Endothelial cell of umbilical vein (primary cell): ENCODE data around the gene CCHCR1. TPM values are rescaled to one million over a fixed set of nuclear protein-coding genes. Genes with fewer than 3 reads are reported as not detected.

Experiments
- BruUV-seq: library from RNA; stranded (reverse); fragments of 400-500 nt; replicated peaks from 2 replicates; lab custom pipeline; 2021; lab: Mats Ljungman, UMichigan
- CTCF ChIA-PET: fragments of 300-600, 350-600 bp; sonication (Branson Sonifier 250); formaldehyde crosslinking; loops from one replicate; lab custom pipeline; 2021; ENCODE audit warnings: antibody characterized with exemption, inconsistent platforms; lab: Charles Lee
- POLR2A ChIA-PET: fragments of 300-600, 350-600 bp; sonication (Branson Sonifier 250); formaldehyde crosslinking; loops from one replicate; lab custom pipeline; 2021; ENCODE audit warnings: antibody characterized with exemption, inconsistent platforms; lab: Charles Lee
- DNase-seq: peaks from one replicate; pipeline ENCODE4 v3.0.0-alpha.2; 2011; ENCODE audit warnings: low read depth, low spot score
- FAIRE-seq: peaks from 2 replicates; lab custom pipeline; 2011; peaks lifted over from hg19 to GRCh38; lab: Jason Lieb, UNC
- H2AFZ ChIP-seq: 2 replicates; pipeline ENCODE4 v1.6.0; 2012; ENCODE audit warnings: low read depth, low read length, control low read depth, inconsistent platforms
- H3K27ac ChIP-seq: 2 replicates; pipeline ENCODE4 v1.5.1; 2011; ENCODE audit warnings: low read depth, mild to moderate bottlenecking, control low read depth, low read length, moderate library complexity; ENCODE audit not compliant: insufficient read depth
- H3K27me3 ChIP-seq, 2 experiments: 2 replicates each; pipeline versions ENCODE4 v1.6.0 to v1.6.1; 2011; ENCODE audit warnings: low read length in 2 of 2, mixed read lengths in 1 of 2; ENCODE audit not compliant: control insufficient read depth in 2 of 2, insufficient read depth in 2 of 2
- H3K36me3 ChIP-seq, 2 experiments: 2 replicates in 1 of 2; 3 replicates in 1 of 2; pipeline ENCODE4 v1.5.1; 2011; ENCODE audit warnings: low read length in 2 of 2, mild to moderate bottlenecking in 1 of 2, moderate library complexity in 1 of 2; ENCODE audit not compliant: control insufficient read depth in 2 of 2, insufficient read depth in 2 of 2; ENCODE audit errors: extremely low read depth in 1 of 2
- H3K4me1 ChIP-seq: 3 replicates; pipeline ENCODE4 v1.5.1; 2011; ENCODE audit warnings: mild to moderate bottlenecking, low read length; ENCODE audit not compliant: control insufficient read depth, insufficient read depth; ENCODE audit errors: extremely low read depth
- H3K4me2 ChIP-seq: 2 replicates; pipeline ENCODE4 v1.6.1; 2011; ENCODE audit warnings: low read length, control low read depth, mixed read lengths; ENCODE audit not compliant: insufficient read depth
- H3K4me3 ChIP-seq, 3 experiments: fragments of 200-600 bp in 1 of 3; sonication (generic), shearing (Covaris generic) in 1 of 3; replicated peaks in 1 of 3; 2 replicates each; pipeline ENCODE4 v1.5.1; 2011 to 2016; ENCODE audit warnings: control low read depth in 3 of 3, low read length in 3 of 3, mild to moderate bottlenecking in 2 of 3, inconsistent platforms in 1 of 3, low read depth in 1 of 3, moderate library complexity in 1 of 3; ENCODE audit not compliant: insufficient read depth in 1 of 3
- H3K79me2 ChIP-seq: 2 replicates; pipeline ENCODE4 v1.6.0; 2012; ENCODE audit warnings: low read length, inconsistent platforms; ENCODE audit not compliant: control insufficient read depth, insufficient read depth
- H3K9ac ChIP-seq: replicated peaks from 2 replicates; pipeline ENCODE3; 2011; ENCODE audit warnings: low read length, control low read depth; ENCODE audit not compliant: insufficient read depth; ENCODE audit errors: extremely low read depth
- H3K9me1 ChIP-seq: replicated peaks from 3 replicates; pipeline ENCODE4 v1.6.0; 2011; ENCODE audit warnings: mild to moderate bottlenecking, low read length; ENCODE audit not compliant: control insufficient read depth, insufficient read depth; ENCODE audit errors: extremely low read depth
- H3K9me3 ChIP-seq: replicated peaks from 2 replicates; pipeline ENCODE4 v1.5.1; 2012; ENCODE audit warnings: low read length, inconsistent platforms; ENCODE audit not compliant: control insufficient read depth, insufficient read depth
- H4K20me1 ChIP-seq: replicated peaks from 2 replicates; pipeline ENCODE3; 2011; ENCODE audit warnings: mild to moderate bottlenecking, low read length; ENCODE audit not compliant: control insufficient read depth, insufficient read depth; ENCODE audit errors: extremely low read depth
- EZH2 ChIP-seq: IDR thresholded peaks from 2 replicates; pipeline ENCODE4 v1.6.1; 2012; ENCODE audit warnings: borderline replicate concordance, low read depth, mild to moderate bottlenecking, moderate library complexity, low read length, inconsistent platforms; ENCODE audit not compliant: severe bottlenecking
- FOS ChIP-seq: IDR thresholded peaks from 2 replicates; pipeline ENCODE4 v1.6.1; 2011; ENCODE audit warnings: mild to moderate bottlenecking, low read length, moderate library complexity, borderline replicate concordance; ENCODE audit not compliant: insufficient read depth
- GATA2 ChIP-seq: IDR thresholded peaks from 2 replicates; pipeline ENCODE4 v1.7.0; 2011; ENCODE audit warnings: low read depth, mild to moderate bottlenecking, moderate library complexity, mixed read lengths, low read length; ENCODE audit not compliant: insufficient read length, insufficient read depth
- JUN ChIP-seq: IDR thresholded peaks from 2 replicates; pipeline ENCODE4 v1.6.1; 2011; ENCODE audit warnings: borderline replicate concordance, low read depth; ENCODE audit not compliant: insufficient read length, insufficient read depth
- MYC ChIP-seq: IDR thresholded peaks from one replicate; pipeline ENCODE4 v1.6.1; 2011; ENCODE audit warnings: mild to moderate bottlenecking, low read depth, low read length
- POLR2A ChIP-seq: IDR thresholded peaks from 2 replicates; pipeline ENCODE4 v1.6.1; 2012; ENCODE audit warnings: low read depth, mild to moderate bottlenecking, control low read depth, low read length
- POLR2AphosphoS5 ChIP-seq: IDR thresholded peaks from 2 replicates; pipeline ENCODE4 v1.6.1; 2012; ENCODE audit warnings: low read depth, mild to moderate bottlenecking, control low read depth, low read length, moderate library complexity; ENCODE audit not compliant: insufficient read depth
- dilution Hi-C: fragments of 300-500 bp; cut with MboI; formaldehyde crosslinking; loops from one replicate; pipeline ENCODE4 v1.15.0; 2019; ENCODE audit warnings: low sequenced_read_pairs; ENCODE audit not compliant: extremely low pct_ligation_motif_present
- intact Hi-C: fragments of 100-400 bp; cut with micrococcal nuclease; formaldehyde crosslinking; loops from one replicate; pipeline ENCODE4 v1.10.0; 2022
- polyA plus RNA-seq, 4 experiments: library from polyadenylated mRNA; depleted of rRNA in 3 of 4; stranded (reverse) in 3 of 4; unstranded in 1 of 4; fragments of >200 nt; gene quantifications; 2 replicates each; pipeline versions ENCODE4 v1.2.1 to v1.2.3, GENCODE V29; 2011 to 2012; ENCODE audit warnings: missing spikeins in 1 of 4
- total RNA-seq: library from RNA; stranded (reverse); gene quantifications from 2 replicates; pipeline ENCODE4 v1.2.3, GENCODE V29; 2021
- TF ChIP-seq, protein P1 (sequence below), 2 donors: IDR thresholded peaks; 1 replicate in 1 of 2; 2 replicates in 1 of 2; pipeline ENCODE4 v1.5.1; 2011; ENCODE audit warnings: low read length in 2 of 2, mild to moderate bottlenecking in 2 of 2, moderate library complexity in 2 of 2, control low read depth in 1 of 2, inconsistent platforms in 1 of 2, low read depth in 1 of 2; ENCODE audit not compliant: insufficient read depth in 1 of 2; ENCODE audit errors: extremely low read depth in 1 of 2
- TF ChIP-seq, protein P2 (sequence below): IDR thresholded peaks from 2 replicates; pipeline ENCODE4 v1.6.1; 2011; ENCODE audit not compliant: insufficient read depth, insufficient read length

Gene CCHCR1
- total and polyA plus RNA-seq, 2 donors (not counting 3 experiments of a cell fraction or from before 2014, with no cell fraction given) = 12.8 to 23.2 TPM

DNA sequence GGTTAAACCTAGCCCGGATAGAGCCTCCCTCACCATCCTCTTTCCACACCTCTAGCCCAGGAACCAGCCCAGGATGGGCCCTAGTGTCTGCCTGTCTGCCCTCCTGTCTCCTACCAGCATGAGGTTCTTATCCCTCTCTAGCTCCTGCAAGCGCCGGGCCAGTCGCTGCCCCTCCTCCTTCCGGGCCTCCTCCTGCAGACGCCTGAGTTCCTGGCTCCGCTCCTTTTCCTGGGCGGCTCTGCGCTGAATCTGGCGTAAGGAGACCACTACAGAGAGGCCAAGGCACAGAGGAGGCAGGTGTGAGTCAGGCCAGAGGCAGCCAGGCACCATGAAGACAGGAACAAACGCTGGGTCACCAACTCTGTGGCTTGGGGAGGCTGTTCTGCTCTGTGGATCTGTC is 14.5 kb downstream of the CCHCR1 start:
- POLR2A ChIA-PET = no interaction called here
- FAIRE-seq = no peak
- H3K4me1 ChIP-seq = peaks cover 8% of the 10 kb centered on the region
- TF ChIP-seq FOS (no peak), MYC (no peak), POLR2A (no peak), EZH2 (no peak), POLR2AphosphoS5 (no peak), JUN (no peak), GATA2 (no peak)
- TF ChIP-seq, protein P1, sequence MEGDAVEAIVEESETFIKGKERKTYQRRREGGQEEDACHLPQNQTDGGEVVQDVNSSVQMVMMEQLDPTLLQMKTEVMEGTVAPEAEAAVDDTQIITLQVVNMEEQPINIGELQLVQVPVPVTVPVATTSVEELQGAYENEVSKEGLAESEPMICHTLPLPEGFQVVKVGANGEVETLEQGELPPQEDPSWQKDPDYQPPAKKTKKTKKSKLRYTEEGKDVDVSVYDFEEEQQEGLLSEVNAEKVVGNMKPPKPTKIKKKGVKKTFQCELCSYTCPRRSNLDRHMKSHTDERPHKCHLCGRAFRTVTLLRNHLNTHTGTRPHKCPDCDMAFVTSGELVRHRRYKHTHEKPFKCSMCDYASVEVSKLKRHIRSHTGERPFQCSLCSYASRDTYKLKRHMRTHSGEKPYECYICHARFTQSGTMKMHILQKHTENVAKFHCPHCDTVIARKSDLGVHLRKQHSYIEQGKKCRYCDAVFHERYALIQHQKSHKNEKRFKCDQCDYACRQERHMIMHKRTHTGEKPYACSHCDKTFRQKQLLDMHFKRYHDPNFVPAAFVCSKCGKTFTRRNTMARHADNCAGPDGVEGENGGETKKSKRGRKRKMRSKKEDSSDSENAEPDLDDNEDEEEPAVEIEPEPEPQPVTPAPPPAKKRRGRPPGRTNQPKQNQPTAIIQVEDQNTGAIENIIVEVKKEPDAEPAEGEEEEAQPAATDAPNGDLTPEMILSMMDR (IDR thresholded peaks at IDR 0.05; ENCODE audit: extremely low read depth in 1 of 2, insufficient read depth in 1 of 2, low read depth in 1 of 2, low read length in 2 of 2) = no peak
- TF ChIP-seq, protein P2, sequence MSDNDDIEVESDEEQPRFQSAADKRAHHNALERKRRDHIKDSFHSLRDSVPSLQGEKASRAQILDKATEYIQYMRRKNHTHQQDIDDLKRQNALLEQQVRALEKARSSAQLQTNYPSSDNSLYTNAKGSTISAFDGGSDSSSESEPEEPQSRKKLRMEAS = no peak
- CTCF ChIA-PET = interaction anchor here (0.6 to 1.6 kb wide), 4 partner anchors 10 to 223 kb away, joined by 3 to 6 read pairs (median 4); no protein-coding TSS in a partner anchor
- H3K4me3 ChIP-seq = no peak overlapping the region
- dilution Hi-C loops = no loop called here
- H3K4me2 ChIP-seq = no peak overlapping the region
- intact Hi-C loops = no loop called here
- H3K27ac ChIP-seq = no peak overlapping the region
- DNase-seq = no peak
- peaks cover 0 to 8% of the 10 kb centered on the region in 2 experiments for H3K36me3 ChIP-seq
- H4K20me1 ChIP-seq = no peaks in the 10 kb centered on the region
- H3K9me3 ChIP-seq = no peaks in the 10 kb centered on the region
- H3K27me3 ChIP-seq = no peaks in the 10 kb centered on the region
- H3K9ac ChIP-seq = no peak overlapping the region
- no peak overlapping the region for H2AFZ ChIP-seq
- BruUV-seq = no TSS peak
- no peaks in the 10 kb centered on the region for H3K9me1 ChIP-seq
- no peaks in the 10 kb centered on the region for H3K79me2 ChIP-seq
